ENCODE data around the gene FCN1. TPM values are rescaled to one million over a fixed set of nuclear protein-coding genes. Genes with fewer than 3 reads are reported as not detected.
"Not testable (repeated sequence)": the region's sequence is repeated elsewhere in the genome, so short reads cannot be mapped to it uniquely, and the experiment has no call there.

FCN1 gene
- total RNA-seq, 1 experiment from 2014 or later, result not detected

DNA sequence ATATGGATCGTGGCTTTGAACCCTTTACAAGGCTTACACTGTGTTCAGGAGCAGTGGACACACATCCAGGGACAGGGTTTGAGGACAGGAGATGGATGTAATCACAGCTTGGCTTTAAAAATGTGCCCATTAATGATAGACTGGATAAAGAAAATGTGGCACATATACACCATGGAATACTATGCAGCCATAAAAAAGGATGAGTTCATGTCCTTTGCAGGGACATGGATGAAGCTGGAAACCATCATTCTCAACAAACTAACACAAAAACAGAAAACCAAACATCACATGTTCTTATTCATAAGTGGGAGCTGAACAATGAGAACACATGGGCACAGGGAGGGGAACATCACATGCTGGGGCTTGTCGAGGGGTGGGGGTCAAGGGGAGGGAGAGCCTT, 60.3 kb downstream of the FCN1 start:
- DNase-seq (ENCODE audit: low read depth), result not testable (repeated sequence)

- no peak for DNase-seq (ENCODE audit: low read depth)
These were observed 61.8 kb downstream of the FCN1 start for GRCh38 chr9:134855900-134856377.

Small RNAs within 50 kb of the gene (small RNA-seq; reads per million reads assigned to genes)
- gene AL603650.1, result not detected

Other genes starting within 250 kb of the FCN1 start
- gene FCN2, start 37.1 kb downstream of the FCN1 start, total RNA-seq (2014; rRNA removed; shearing (Covaris generic)), result not detected in 2 replicates
- 0.06 TPM in 1 of 2 replicates, not detected in the other for gene OLFM1, start 169.8 kb upstream of the FCN1 start, total RNA-seq (2014; rRNA removed; shearing (Covaris generic))